NCI-H345 treated with DMSO at 0.1 percent for 48 hours (cell line): Measurements from ENCODE around the gene HPSE2.
"Not testable (repeated sequence)": the region's sequence is repeated elsewhere in the genome, so short reads cannot be mapped to it uniquely, and the experiment has no call there.

Source experiments
- DNase-seq: peaks from one replicate; lab custom pipeline; 2025; ENCODE audit not compliant: unreplicated experiment; lab: John Stamatoyannopoulos, UW

The HPSE2 gene

DNA sequence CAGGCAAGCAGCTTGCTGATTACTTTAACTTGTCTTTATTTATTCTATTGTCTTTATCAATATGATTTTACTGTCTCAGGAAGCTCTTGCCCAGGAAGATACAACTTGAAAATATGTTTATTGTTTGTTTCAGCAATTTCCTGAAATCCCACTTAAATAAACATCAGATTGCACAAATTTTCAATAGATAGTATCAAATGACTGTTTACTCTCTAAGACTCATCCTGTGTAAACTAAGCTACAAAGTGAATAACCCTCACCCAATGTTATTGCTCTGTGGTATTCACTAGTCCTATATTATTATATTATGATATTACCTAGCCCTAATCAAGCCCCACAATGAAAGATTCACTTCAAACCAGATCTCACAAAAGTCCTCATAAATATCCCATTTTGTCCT lies 658.5 kb downstream of the HPSE2 start:
- DNase-seq: no peak

DNA sequence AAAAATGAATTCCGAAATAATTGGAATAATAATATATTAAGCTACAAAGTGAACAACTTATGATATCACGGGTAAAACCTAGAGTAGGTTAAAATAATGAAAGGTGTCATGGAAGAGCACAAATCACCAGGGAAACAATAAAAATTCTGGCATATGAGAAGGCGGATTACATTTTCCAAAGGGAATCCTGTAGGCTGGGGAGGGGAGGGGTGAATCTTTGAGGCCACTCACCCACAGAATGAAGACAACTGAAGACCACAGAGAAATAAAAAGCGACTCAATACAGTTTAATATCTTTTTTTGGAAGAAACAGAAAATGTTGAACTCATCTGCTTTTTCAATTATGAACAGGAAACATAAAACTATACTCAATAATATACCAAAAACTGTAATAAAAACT lies 659.6 kb downstream of the HPSE2 start:
- DNase-seq: no peak

DNA sequence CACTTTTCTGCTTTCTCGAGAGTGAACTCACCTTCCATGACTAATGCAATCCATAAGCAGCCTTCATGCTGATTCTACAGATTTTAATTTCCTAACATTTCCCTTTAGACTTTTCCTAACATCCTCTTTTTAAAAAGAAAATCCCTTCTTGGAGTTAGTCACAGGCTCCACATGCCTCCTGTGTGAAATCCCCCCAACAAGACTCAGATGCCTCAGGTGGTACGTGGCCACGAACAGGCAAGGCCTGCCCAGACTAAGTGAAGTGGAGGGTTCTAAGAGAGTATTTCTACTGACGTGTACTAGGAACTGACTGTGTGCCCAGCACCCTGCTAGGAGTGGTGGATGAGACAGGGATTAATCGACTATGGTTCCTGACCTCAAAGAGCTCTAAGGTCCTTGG lies 663.1 kb downstream of the HPSE2 start:
- DNase-seq: no peak

DNA sequence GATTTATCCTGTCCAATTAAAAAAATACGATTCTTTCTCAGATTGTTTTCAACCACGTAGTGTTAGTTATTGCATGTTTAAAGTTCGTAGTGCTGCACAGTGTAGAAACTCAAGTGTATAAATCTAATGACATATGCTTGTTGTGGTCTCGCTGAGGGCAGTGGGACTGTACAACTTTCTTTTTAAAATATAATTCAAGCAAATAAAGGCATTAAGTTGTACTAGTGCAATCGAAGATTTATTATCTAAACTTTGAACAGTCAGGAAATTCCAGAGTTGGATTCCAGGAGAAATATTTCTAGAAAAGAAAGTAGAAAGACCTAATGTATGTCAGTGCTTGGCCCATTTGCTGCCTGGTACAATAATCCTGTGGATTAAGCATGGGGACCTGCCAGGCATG lies 664.8 kb downstream of the HPSE2 start:
- no peak for DNase-seq

DNA sequence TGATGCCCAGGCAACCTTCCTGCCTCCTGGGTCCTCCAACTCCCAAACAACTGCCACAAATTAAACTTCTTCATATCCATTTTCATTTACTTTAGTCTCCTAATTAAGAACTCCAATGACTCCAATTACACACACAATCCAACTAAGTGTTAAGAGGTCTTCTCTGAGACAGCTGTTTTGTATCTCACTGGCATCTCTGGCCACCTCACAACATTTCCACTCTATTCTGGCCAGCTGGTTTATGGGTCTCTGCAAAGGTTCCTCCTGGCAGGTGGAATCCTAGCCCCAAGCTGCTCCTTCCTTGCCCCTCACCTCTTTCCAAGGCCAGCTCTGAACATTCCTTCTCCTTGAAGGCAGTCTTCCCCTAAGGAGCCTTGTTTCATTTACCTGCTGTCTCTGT lies 665.8 kb downstream of the HPSE2 start:
- no peak for DNase-seq

DNA sequence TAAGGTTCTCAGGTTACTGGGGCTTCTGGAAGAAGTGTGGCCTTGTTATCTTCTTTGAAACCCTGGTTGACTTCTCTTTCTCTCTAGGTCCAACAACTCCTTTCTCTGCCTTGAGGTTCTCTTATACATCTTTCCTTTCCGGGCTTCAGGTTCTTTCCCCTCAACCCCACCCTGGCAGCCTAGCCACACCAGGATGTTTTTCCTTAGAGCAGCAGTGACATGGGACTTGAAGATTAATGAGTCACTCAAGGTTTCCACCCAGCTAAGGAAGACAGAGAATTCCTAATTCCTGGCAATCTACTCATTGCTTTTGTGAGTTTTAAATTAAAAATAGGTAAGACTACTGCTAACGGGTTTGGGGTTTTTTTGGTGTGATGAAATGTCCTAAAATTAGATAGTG lies 667.1 kb downstream of the HPSE2 start:
- no peak for DNase-seq

DNA sequence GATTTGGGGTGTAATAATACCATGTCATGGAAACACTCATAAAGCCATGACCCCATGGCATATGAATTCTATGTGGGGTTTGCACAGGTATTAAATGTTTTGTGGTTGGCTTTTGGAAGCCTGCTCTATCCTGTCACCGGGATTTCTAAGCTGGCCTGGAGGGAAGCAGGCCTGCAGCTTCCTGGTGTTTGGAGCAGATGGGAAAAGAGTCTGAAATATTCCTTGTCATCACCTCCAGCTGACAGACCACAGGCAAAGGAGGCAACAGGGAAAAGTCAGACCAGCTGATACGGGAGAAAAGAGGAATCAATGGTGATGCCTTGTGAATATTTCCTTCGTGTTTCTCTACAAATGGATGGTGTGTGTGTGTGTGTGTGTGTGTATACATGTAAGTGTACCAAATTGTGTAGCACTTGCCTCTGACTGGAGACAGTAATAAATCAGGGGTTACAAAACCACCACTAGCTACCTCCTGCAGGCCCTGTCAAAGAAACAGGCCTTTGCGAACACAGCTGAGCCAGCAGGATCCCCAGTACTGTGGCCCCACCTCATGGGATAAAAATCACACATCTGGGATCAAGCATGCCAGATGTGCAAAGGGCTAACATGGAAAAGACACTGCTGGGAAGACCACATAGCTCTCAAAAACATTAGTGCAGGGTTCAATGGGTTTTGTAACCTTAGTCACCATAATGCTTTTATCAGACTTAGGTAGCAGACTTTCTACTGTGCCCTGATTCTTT lies 668.1 kb downstream of the HPSE2 start:
- DNase-seq: no peak

DNA sequence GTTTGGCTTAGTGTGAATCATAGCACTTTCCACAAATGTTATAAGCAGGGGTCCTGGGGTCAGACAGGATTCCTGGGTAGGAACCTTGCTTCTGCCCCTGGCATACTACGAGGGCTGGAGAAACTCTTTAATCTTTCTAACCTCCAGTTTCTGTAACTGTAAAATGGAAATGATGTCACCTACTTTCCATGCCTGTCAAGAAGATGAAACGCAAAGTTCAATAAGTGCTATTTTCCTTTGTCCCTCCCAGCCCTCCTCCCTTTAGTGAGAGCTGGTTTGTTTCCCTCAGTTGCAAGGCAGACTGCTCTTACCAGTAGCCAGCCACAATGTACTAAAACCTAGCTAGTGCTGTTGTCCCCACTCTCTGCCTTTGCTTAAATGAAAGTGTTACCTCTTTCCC lies 671.8 kb downstream of the HPSE2 start:
- no peak for DNase-seq

DNA sequence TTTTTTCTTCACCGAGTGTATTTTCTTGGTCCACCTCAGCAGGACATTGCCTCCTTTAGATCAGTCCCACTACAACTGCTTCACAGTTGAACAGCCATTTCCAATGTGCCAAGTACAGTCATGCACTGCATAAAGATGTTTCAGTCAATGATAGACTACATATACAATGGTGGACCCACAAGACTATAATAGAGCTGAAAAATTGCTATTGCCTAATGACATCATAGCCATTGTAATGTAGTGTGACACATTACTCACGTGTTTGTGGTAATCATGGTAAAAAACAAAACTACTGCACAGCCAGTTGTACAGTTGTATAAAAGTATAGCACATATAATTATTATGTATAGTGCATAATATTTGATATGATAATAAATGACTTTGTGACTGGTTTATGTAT lies 675.1 kb downstream of the HPSE2 start:
- no peak for DNase-seq

DNA sequence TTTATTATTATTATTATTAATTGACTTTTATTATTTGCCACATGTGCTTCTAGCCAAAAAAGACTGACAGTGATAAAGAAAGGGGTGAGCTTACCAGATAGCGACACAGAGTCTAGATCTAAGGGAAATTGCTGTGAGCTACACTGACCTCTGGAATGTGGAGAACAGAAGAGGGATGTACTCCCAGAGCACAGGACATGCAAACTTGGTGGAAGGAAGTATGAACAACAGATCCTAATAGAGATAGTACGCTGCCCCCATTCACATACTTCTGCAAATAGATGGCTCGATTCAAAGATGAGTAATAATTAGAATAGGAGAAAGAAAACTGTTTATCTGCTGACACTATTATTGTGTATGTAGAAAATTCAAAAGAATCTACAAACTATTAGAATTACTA lies 679.6 kb downstream of the HPSE2 start:
- DNase-seq: no peak

DNA sequence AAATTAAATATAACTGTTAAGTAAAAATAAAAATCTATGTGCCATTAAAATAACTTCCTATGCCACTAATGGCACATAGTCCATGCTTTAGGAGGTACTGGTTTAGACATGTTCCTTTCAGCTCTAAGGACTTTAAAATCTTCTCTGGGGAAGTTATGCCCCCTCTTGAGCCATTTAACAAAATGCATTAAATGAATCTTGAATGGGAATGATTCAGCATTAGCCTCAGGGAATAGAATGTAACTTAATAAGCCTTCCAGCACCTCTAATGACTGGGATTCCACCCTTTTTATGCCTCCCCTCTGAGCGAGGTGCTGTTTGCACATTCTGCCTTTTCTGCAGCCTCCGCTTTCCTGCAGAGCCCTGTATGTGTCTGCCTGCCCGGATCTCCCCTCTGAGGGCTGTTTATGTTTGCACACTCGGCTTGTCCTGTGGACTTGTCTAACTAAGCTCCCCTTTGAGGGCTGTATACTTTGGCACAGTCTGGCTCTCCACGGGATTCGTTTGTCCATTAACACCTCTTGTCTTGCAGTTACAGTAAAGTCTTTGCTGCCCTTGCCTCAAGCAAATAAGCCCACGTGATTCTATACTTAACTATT lies 680.5 kb downstream of the HPSE2 start:
- DNase-seq: peak; percentile 88

DNA sequence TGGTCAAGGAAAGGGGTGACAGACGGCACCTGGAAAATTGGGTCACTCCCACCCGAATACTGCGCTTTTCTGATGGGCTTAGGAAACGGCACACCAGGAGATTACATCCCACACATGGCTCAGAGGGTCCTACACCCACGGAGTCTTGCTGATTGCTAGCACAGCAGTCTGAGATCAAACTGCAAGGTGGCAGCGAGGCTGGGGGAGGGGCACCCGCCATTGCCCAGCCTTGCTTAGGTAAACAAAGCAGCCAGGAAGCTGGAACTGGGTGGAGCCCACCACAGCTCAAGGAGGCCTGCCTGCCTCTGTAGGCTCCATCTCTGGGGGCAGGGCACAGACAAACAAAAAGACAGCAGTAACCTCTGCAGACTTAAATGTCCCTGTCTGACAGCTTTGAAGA lies 694.1 kb downstream of the HPSE2 start:
- not testable (repeated sequence) for DNase-seq

DNA sequence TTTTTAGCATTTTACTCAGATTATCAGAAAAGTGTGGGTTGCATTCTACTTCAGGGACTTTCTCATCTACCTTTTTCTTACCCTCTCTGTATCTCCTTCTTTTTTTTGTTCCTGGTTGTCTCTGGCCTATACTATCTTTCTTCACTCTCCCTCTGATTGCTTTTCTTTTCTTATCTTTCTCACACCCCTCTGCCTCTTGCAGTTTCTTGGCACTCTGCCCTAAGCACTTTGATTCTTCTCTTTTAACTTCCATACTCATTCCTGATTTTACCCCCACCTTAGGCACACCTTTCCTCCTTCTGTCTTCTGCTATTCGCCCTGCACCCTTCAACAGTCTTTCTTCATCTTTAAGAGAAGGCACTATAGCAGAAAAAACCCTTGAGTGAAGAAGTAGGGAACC lies 696.1 kb downstream of the HPSE2 start:
- no peak for DNase-seq

DNA sequence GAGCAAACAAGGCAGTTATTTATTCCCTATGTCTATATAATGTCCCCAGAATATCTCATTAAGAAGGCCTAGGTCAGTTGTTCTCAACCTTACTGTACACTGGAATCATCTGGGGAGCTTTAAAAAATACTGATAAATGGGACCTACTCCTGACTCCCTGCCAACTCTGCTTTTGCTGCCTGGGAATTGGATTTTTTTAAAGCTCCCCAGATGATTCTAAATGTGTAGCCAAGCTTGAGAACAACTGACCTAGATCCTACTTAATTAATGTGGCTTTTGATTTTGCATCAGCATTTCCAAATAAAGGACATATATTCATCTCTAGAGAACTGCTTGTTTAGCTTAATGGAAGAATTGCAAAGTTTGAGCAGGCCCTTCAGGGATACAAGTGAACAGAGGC lies 697.2 kb downstream of the HPSE2 start:
- DNase-seq: no peak

DNA sequence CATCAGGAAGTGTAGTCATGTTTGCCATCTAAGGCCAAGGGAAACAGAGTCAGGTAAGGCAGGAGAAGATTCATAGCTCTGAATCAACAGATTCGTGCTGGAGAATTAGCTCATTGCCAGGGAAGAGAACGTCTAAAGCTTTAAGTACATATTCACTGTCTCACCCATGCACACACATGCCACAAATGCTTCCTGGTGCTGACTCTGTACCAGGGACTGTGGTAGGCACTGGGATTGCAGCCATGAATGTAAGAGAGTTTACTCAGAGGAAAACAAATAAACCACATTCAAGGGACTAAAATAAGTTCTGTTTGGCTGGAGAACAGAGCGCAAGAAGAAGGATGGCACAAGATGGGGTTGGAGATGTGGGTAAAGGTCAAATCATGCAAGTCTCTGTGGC lies 699.1 kb downstream of the HPSE2 start:
- DNase-seq: no peak

DNA sequence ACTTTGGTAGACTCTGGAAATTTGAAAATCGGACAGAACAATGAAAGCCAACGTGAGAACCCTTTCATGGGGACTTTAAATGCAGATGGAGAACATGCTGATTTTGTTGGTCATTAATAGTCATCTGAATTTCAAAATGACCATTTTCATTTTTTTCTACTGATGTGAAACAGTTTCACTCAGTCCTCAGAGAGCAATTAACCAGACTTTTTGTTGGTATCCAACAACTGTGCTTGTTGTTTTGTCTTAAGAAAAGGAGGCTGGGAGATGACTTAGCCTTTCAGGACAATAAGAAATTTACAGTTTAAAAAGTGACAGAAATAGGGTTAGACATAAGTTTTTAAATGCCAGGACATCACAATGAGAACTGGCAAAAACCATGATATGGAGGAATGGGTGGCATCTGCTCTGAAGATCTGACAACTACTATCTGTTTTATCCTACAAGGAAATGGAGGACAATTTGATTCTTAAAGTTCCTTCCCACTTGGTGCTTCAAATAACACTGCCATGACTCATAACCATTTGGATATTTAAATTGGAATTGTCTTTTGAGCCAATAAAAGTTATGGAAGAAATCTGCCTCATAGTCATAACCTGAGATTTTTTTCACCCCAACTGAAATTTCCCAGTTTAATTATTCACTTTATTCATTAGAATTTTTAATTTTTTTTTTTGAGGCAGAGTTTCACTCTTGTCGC lies 701.8 kb downstream of the HPSE2 start:
- no peak for DNase-seq

DNA sequence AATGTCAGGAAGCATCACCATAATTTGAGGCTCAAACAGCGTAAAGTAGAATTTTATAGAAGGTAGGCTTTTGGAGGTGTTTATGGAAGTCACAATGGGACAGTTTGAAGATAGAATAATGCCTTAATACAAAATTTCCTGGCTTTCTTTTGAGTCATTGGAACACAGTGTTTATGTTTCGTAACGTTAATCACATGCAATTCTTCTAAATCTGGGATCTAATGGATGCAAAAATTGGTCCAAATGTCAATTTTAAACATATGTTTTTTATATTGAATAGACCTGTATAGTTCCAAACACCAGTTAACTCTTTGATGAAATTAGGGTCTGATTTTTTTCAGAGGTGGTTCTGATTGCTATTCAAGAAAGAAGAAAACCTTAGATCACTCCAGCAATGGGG lies 702.4 kb downstream of the HPSE2 start:
- no peak for DNase-seq

DNA sequence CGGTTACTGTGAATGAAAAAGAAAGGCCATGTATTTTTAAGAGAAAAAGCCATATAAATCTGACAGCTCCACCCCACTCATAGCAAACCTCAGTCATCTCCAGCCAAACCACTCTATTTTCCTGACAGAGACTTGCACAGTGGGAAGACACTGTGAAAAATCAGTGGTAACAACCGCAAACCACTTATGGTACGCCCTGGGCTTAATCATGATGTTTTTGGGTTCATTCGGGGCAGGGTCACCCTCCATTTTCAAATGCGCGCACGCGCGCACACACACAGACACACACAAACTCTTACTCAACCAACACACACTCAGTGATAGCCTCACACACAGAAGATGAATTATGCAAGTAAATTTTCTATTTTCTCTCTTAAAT lies 706.9 kb downstream of the HPSE2 start:
- DNase-seq: no peak

DNA sequence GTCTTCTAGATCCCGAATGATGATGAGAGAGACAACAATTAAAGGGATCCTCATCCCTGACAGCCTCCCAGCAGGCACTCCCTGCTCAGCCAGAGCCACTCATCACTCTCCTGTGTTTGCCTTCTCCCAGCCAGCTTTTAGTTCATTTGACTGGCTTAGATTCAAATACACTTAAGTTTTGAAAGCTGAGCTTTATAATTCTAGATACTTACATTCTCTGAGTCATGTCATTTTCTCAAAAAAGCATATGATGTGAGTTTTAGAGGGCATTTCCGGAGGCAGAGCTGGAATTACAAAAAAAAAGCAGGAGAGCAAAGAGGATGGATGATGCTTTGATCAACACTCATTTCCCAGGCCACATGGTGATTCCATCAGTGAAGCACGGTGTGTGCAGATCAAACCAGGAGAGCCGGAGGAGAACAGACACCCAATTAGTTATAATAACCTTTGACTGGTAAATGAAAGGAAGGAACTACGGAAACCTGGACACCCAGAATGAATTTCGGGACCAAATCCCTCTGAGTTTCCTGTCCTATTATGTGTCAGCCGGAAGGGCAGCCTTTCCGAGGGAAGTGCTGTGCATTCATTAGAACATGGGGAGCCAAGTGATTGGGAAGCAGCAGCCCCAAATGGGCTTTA lies 707.4 kb downstream of the HPSE2 start:
- DNase-seq: no peak

DNA sequence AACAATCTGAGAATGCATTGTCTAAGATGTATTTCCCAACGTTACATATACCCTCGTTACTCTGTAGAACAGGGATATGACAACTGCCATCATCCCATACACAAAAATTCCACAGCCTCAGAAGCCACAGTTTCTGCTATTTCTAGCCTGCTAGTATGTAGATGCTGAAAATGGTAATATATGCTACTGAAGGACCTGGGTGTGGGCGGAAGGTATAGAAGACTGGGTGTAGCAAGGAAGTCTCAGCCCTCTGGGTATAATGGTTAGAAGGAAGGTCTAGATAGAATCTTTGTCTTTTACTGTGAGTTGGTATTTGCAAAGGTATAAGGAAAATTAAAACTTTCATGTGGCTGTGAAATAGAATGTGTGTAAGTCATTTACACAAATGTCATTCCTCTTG lies 709.7 kb downstream of the HPSE2 start:
- DNase-seq: no peak

DNA sequence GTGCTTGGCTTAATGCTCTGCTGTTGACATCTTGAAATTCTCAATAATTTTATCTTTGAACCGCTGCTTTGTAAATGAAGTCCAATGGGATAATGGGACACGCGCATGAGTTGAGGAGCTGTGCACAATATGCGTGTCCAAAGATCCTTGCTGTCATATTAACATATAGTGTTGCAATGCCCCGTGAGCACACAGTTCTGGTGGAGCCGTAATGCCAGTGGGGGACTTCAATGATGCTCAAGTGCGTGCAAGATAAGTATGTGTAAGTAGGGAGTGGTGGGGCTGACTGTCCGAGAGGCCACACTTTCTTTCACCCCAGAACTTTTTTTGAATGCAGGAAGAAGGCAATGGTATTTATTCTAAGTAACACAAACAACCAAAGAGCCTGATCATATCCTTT lies 711.5 kb downstream of the HPSE2 start:
- no peak for DNase-seq

DNA sequence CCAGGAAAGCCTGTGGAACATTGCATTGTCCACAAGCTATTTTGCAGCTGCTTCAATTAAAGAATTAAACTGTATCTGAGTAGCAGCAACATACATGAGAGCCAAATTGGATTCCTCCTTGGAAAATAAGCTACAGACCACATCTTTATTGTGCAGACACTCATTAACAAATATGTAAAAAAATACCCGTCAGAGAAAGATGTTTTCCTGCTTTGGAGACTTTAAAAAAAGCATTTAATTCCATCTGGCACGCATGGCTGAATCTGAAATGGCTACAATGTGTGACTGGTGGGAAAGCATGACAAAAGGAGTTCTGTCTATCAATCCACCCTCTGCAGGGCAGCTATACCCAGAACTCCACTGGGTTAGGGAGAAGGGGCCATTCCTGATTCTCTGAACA lies 715.8 kb downstream of the HPSE2 start:
- no peak for DNase-seq
